ENCODE measurements around the gene FBXL15.
A peak's percentile ranks its signal among the peaks of the same experiment; 100 is the strongest.

- TF ChIP-seq, protein P1, sequence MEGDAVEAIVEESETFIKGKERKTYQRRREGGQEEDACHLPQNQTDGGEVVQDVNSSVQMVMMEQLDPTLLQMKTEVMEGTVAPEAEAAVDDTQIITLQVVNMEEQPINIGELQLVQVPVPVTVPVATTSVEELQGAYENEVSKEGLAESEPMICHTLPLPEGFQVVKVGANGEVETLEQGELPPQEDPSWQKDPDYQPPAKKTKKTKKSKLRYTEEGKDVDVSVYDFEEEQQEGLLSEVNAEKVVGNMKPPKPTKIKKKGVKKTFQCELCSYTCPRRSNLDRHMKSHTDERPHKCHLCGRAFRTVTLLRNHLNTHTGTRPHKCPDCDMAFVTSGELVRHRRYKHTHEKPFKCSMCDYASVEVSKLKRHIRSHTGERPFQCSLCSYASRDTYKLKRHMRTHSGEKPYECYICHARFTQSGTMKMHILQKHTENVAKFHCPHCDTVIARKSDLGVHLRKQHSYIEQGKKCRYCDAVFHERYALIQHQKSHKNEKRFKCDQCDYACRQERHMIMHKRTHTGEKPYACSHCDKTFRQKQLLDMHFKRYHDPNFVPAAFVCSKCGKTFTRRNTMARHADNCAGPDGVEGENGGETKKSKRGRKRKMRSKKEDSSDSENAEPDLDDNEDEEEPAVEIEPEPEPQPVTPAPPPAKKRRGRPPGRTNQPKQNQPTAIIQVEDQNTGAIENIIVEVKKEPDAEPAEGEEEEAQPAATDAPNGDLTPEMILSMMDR (IDR thresholded peaks at IDR 0.05 in 8 of 11, conservative IDR thresholded peaks at IDR 0.05 in 3 of 11), result peak in 4 of 11 experiments; percentile 15 to 26 (median 16)
- TF ChIP-seq POLR2AphosphoS5 (IDR thresholded peaks at IDR 0.05) (peak; percentile 83 to 88 (median 85)), POLR2A (IDR thresholded peaks at IDR 0.05) (no peak)
These were observed at the start of gene FBXL15 for GRCh38 chr10:102420714-102421506.
